ENCODE results near the gene SSMEM1.

GRCh38 chr7:130207033-130207432 is 627 bp upstream of the SSMEM1 start:
- TF ChIP-seq CTCF (IDR thresholded peaks at IDR 0.05 in 4 of 5, conservative IDR thresholded peaks at IDR 0.05 in 1 of 5), result no peak
- no peak for TF ChIP-seq POLR2A (IDR thresholded peaks at IDR 0.05)

Measured in gastrocnemius medialis (tissue), 4 donors.